ENCODE data around the gene ATP5MC3.
A peak's percentile ranks its signal among the peaks of the same experiment; 100 is the strongest.

ATP5MC3 gene

GRCh38 chr2:175158894-175159293, 22.6 kb downstream of the ATP5MC3 start (continued):
- no peak for TF ChIP-seq TSHZ2 (CRISPR knock-in tag; IDR thresholded peaks at IDR 0.05)
- TF ChIP-seq ESRRG (CRISPR knock-in tag; IDR thresholded peaks at IDR 0.05) = no peak
- TF ChIP-seq ZFP3 (CRISPR knock-in tag; IDR thresholded peaks at IDR 0.05) = no peak
- TF ChIP-seq OSR1 (CRISPR knock-in tag; IDR thresholded peaks at IDR 0.05) = no peak

DNA sequence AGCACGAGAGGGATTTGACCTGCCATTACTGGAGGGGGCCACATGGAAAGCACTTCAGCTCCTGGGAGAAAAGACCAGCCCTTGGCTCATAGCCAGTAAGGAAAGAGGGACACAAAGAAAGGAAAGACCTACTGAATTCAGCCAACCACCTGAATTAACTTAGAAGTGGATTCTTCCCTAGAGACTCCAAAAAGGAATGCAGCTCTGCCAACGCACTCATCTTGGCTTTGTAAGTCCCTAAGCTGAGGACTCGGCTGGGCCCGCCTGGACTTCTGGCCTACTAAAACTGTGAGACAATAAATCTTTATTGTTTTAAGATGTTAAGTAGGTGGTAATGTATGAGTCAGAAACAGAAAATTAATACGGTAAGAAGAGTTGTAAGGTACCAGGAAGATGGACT, 25.0 kb downstream of the ATP5MC3 start:
- ATAC-seq = no peak
- no peak for TF ChIP-seq ZFP3 (CRISPR knock-in tag; IDR thresholded peaks at IDR 0.05)
- no peak for TF ChIP-seq TOX (CRISPR knock-in tag; IDR thresholded peaks at IDR 0.05; ENCODE audit: borderline replicate concordance)
- TF ChIP-seq ISL1 (CRISPR knock-in tag; IDR thresholded peaks at IDR 0.05) = no peak
- TF ChIP-seq PATZ1 (CRISPR knock-in tag; IDR thresholded peaks at IDR 0.05; ENCODE audit: borderline replicate concordance) = no peak
- no peak for TF ChIP-seq ZC3H10 (CRISPR knock-in tag; IDR thresholded peaks at IDR 0.05)
- TF ChIP-seq ZNF8 (CRISPR knock-in tag; IDR thresholded peaks at IDR 0.05) = no peak
- TF ChIP-seq GLIS3 (CRISPR knock-in tag; IDR thresholded peaks at IDR 0.05) = no peak
- TF ChIP-seq RARB (CRISPR knock-in tag; IDR thresholded peaks at IDR 0.05) = no peak
- TF ChIP-seq ARNTL (CRISPR knock-in tag; IDR thresholded peaks at IDR 0.05; ENCODE audit: borderline replicate concordance, low read depth) = no peak
- TF ChIP-seq, protein P1, sequence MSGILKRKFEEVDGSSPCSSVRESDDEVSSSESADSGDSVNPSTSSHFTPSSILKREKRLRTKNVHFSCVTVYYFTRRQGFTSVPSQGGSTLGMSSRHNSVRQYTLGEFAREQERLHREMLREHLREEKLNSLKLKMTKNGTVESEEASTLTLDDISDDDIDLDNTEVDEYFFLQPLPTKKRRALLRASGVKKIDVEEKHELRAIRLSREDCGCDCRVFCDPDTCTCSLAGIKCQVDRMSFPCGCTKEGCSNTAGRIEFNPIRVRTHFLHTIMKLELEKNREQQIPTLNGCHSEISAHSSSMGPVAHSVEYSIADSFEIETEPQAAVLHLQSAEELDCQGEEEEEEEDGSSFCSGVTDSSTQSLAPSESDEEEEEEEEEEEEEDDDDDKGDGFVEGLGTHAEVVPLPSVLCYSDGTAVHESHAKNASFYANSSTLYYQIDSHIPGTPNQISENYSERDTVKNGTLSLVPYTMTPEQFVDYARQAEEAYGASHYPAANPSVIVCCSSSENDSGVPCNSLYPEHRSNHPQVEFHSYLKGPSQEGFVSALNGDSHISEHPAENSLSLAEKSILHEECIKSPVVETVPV (CRISPR knock-in tag; IDR thresholded peaks at IDR 0.05) = no peak
- TF ChIP-seq ZFP30 (CRISPR knock-in tag; IDR thresholded peaks at IDR 0.05) = no peak
- no peak for TF ChIP-seq TSHZ2 (CRISPR knock-in tag; IDR thresholded peaks at IDR 0.05)
- no peak for TF ChIP-seq BACH2 (CRISPR knock-in tag; IDR thresholded peaks at IDR 0.05; ENCODE audit: borderline replicate concordance)
- no peak for TF ChIP-seq POU6F1 (CRISPR knock-in tag; IDR thresholded peaks at IDR 0.05; ENCODE audit: borderline replicate concordance, low read depth)
- TF ChIP-seq OSR1 (CRISPR knock-in tag; IDR thresholded peaks at IDR 0.05) = no peak
- no peak for TF ChIP-seq TCF4 (CRISPR knock-in tag; IDR thresholded peaks at IDR 0.05; ENCODE audit: borderline replicate concordance)
- TF ChIP-seq CSDC2 (CRISPR knock-in tag; IDR thresholded peaks at IDR 0.05) = no peak
- TF ChIP-seq ESRRG (CRISPR knock-in tag; IDR thresholded peaks at IDR 0.05) = no peak

DNA sequence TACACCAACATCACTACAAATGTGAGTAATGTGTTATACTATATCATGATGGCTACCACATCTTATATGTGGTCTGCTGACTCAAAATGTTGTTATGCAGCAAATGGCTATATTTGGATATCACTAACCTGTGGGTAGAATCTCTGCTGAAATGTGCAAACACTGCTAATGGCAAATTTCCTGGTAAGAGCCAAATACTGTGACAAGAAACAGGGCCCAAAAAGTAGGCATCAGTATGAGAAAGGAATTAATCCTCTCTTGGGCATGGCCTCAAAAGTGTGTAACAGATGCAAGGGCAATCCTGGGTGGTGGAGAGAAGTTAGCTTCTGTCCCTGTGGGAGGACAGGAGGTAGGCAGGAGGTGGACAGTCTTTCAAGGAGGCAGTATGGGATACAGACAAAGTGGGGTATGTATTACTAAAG, 26.8 kb downstream of the ATP5MC3 start:
- ATAC-seq = peak; percentile 97
- no peak for TF ChIP-seq ZFP30 (CRISPR knock-in tag; IDR thresholded peaks at IDR 0.05)
- TF ChIP-seq ZNF70 (CRISPR knock-in tag; IDR thresholded peaks at IDR 0.05) = no peak
- no peak for TF ChIP-seq ZNF8 (CRISPR knock-in tag; IDR thresholded peaks at IDR 0.05)
- TF ChIP-seq BACH2 (CRISPR knock-in tag; IDR thresholded peaks at IDR 0.05; ENCODE audit: borderline replicate concordance) = no peak
- no peak for TF ChIP-seq CSDC2 (CRISPR knock-in tag; IDR thresholded peaks at IDR 0.05)
- TF ChIP-seq PPARA (CRISPR knock-in tag; IDR thresholded peaks at IDR 0.05; ENCODE audit: borderline replicate concordance) = no peak
- no peak for TF ChIP-seq SNAI2 (CRISPR knock-in tag; IDR thresholded peaks at IDR 0.05)
- TF ChIP-seq, protein P1 (CRISPR knock-in tag; IDR thresholded peaks at IDR 0.05) = no peak
- no peak for TF ChIP-seq POU6F1 (CRISPR knock-in tag; IDR thresholded peaks at IDR 0.05; ENCODE audit: borderline replicate concordance, low read depth)
- no peak for TF ChIP-seq ISL1 (CRISPR knock-in tag; IDR thresholded peaks at IDR 0.05)
- no peak for TF ChIP-seq RARB (CRISPR knock-in tag; IDR thresholded peaks at IDR 0.05)
- TF ChIP-seq ZFP3 (CRISPR knock-in tag; IDR thresholded peaks at IDR 0.05) = no peak
- TF ChIP-seq ZC3H10 (CRISPR knock-in tag; IDR thresholded peaks at IDR 0.05) = no peak
- TF ChIP-seq ZNF565 (CRISPR knock-in tag; conservative IDR thresholded peaks at IDR 0.05; ENCODE audit: low read depth) = no peak
